ENCODE measurements around the gene DGKD.

The DGKD gene

DNA sequence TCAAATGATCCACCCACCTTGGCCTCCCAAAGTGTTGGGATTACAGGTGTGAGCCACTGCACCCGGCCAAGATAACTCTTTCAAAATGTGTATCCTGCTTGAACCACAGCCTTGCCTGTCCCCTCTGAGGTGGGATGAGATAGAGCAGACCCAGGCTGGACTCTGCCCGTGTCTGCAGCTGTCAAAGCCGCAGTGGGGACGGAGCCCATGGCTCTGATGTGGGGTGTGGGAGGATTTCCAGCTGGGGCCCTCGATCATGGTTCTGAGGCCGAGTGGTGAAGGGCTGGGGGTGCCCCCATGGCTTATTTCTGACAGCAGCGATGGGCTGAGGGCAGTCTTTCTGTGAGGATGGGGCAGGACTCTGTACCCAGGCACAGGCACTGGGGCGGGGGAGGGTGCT, 104.5 kb downstream of the DGKD start:
- TF ChIP-seq, protein P1, sequence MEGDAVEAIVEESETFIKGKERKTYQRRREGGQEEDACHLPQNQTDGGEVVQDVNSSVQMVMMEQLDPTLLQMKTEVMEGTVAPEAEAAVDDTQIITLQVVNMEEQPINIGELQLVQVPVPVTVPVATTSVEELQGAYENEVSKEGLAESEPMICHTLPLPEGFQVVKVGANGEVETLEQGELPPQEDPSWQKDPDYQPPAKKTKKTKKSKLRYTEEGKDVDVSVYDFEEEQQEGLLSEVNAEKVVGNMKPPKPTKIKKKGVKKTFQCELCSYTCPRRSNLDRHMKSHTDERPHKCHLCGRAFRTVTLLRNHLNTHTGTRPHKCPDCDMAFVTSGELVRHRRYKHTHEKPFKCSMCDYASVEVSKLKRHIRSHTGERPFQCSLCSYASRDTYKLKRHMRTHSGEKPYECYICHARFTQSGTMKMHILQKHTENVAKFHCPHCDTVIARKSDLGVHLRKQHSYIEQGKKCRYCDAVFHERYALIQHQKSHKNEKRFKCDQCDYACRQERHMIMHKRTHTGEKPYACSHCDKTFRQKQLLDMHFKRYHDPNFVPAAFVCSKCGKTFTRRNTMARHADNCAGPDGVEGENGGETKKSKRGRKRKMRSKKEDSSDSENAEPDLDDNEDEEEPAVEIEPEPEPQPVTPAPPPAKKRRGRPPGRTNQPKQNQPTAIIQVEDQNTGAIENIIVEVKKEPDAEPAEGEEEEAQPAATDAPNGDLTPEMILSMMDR (conservative IDR thresholded peaks at IDR 0.05; ENCODE audit: control insufficient read depth, insufficient read depth, low read depth, low read length), result no peak
- no peak overlapping the region for H3K4me3 ChIP-seq (ENCODE audit: control insufficient read depth, low read depth, low read length)
- DNase-seq (ENCODE audit: low read depth), result no peak

DNA sequence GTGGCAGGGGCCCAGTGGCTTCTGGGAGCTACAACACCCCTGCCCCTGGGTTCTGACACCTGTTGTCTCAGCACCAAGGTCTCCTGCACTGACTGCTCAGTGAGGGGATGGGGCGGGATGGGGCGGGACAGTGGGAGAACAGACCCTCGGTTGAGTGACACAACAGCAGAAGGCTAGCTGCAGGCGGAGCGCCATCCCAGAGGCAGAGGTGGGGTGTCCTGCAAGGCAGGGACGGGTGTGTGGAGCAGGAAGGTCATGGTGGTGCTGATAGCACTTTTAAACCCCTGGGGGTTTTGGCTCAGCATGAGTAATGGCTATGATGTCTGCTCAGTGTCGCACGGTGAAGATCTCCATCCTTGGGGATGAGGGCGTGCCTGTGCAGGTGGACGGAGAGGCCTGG, 105.1 kb downstream of the DGKD start:
- H3K4me3 ChIP-seq (ENCODE audit: control insufficient read depth, low read depth, low read length), result no peak overlapping the region
- TF ChIP-seq, protein P1 (conservative IDR thresholded peaks at IDR 0.05; ENCODE audit: control insufficient read depth, insufficient read depth, low read depth, low read length), result no peak
- DNase-seq (ENCODE audit: low read depth), result no peak

DNA sequence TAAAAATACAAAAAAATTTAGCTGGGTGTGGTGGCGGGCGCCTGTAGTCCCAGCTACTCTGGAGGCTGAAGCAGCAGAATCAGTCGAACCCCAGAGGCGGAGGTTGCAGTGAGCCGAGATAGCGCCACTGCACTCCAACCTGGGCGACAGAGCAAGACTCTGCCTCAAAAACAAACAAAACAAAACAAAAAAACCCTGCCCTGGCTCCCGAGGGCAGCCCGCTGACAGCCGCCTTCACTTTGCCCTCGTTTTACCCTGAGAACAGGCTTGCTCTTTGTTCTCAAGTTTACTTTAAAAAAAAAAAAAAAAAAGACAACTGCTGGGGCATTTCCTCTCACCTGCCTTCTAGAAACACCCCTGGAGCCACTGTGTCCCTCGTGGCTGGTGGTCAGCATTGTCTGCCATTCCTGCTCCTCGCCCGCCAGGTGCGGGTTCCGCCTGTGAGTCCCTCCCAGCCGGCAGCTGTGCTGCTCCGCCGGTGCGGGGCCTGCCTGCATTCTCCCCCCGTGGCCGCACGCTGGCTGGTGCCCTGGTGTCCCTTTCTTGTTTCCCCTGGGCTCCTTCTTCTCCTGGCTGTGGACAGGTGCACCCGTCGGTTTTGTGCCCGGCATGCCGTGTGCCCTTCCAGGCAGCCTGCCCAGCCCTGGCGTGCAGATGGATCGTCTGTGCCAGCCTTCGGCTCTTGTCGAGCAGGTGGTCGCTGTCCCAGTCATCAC, 106.6 kb downstream of the DGKD start:
- DNase-seq (ENCODE audit: low read depth), result no peak
- TF ChIP-seq, protein P1 (conservative IDR thresholded peaks at IDR 0.05; ENCODE audit: control insufficient read depth, insufficient read depth, low read depth, low read length), result no peak
- no peak overlapping the region for H3K4me3 ChIP-seq (ENCODE audit: control insufficient read depth, low read depth, low read length)

DNA sequence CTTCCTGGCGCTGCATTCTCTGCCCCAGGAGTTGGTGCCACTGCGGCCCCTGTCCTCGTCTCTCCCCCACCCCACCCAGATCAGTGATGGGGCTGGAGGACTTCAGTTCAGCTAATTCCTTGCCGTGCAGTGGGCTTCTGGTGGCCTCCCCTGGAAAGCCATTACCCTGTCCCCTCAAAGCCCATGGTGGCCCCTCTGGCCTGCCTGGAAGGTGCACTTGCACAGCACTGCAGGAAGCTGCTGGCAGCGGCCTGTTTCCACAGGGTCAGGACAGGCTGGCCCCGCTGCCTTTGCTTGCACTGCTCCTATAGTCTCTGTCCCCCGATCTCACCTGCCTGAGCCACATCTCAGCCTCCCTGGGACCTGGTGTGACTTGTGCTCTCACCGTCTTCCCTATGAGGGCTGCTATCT, 107.2 kb downstream of the DGKD start:
- DNase-seq (ENCODE audit: low read depth), result no peak
- H3K4me3 ChIP-seq (ENCODE audit: control insufficient read depth, low read depth, low read length), result no peak overlapping the region
- TF ChIP-seq, protein P1 (conservative IDR thresholded peaks at IDR 0.05; ENCODE audit: control insufficient read depth, insufficient read depth, low read depth, low read length), result no peak

DNA sequence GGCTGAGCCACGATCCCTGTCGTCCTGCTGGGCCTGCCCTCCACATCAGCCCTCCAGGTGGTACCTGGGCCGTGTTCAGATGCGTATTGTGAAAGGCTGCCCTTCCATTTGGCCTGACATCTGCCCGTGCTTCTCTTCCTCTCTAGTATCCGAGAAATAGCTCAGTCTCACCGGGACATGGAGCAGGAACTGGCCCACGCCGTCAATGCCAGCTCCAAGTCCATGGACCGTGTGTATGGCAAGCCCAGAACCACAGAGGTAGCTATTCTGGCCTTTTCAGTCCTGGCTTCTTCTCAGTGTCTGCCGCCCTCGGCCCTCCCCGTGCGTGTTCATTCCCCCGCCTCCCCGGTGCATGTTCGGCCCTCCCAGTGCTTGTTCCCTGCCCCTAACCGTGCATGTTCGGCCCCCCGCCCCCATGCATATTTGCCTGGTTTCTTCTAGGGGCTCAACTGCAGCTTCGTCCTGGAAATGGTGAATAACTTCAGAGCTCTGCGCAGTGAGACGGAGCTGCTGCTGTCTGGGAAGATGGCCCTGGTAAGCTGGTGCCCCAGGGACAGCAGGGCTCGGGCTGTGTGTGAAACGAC, 108.0 kb downstream of the DGKD start:
- TF ChIP-seq, protein P1 (conservative IDR thresholded peaks at IDR 0.05; ENCODE audit: control insufficient read depth, insufficient read depth, low read depth, low read length), result no peak
- no peak overlapping the region for H3K4me3 ChIP-seq (ENCODE audit: control insufficient read depth, low read depth, low read length)
- DNase-seq (ENCODE audit: low read depth), result no peak

DNA sequence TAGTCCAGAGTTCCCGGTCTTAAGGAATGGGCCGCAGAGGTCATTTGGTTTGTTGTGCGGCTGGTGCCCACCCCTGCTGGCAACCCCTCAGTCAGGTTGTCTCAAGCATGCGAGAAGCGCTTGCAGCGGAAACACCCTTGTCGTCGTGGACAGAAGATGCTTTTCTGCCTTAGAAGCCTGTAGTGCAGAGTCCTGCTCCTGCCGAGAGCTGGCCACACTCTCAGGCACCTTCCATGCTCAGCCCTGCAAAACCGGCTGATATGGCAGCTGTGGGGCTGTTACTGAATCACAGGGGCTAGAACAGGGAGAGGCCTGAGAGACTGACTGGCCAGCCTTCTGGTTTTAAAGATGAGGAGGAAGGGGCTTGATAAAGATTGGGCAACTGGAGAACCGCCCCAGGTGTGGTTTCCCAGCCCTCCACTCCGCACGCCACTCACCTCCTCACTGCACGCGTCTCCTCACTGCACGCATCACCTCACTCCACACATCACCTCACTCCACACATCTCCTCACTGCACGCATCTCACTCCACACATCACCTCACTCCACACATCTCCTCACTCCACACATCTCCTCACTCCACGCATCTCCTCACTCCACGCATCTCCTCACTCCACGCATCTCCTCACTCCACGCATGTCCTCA, 108.7 kb downstream of the DGKD start:
- TF ChIP-seq, protein P1 (conservative IDR thresholded peaks at IDR 0.05; ENCODE audit: control insufficient read depth, insufficient read depth, low read depth, low read length), result no peak
- no peak overlapping the region for H3K4me3 ChIP-seq (ENCODE audit: control insufficient read depth, low read depth, low read length)
- no peak for DNase-seq (ENCODE audit: low read depth)
